Pulmonary artery endothelial cell (primary cell): ENCODE data around the gene ABTB2. TPM values are rescaled to one million over a fixed set of nuclear protein-coding genes. Genes with fewer than 3 reads are reported as not detected.

Source experiments
- DNase-seq: peaks from one replicate; pipeline ENCODE4 v3.0.0-alpha.2; 2011; ENCODE audit warnings: low read depth, low spot score
- total RNA-seq: library from RNA; depleted of rRNA; stranded (reverse); fragments of >200 nt; gene quantifications from 2 replicates; pipeline ENCODE4 v1.2.3, GENCODE V29; 2014

The ABTB2 gene
- total RNA-seq, 1 donor from 2014 or later = 0.07 TPM

- DNase-seq = no peak
Observed at GRCh38 chr11:34114471-34114870, 243.3 kb downstream of the ABTB2 start.

DNA sequence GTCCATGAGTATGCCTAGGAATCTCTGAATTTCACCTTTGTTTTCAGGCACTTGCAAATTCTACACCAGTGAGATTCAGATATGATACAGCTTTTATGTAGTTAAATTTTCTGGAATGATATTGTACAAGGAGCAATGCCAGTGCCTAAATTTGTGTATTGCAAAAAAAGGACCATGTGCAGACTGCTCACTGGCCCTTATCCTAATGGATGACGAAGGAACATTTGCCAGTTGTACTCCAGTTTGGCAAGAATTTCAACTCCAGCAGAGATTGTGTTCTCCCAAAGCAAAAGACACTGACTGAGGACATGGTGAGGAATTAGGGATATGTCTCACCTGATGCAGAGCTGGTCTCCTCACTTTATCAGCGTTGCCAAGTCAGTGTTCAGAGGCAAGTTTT, 243.8 kb downstream of the ABTB2 start:
- no peak for DNase-seq

DNA sequence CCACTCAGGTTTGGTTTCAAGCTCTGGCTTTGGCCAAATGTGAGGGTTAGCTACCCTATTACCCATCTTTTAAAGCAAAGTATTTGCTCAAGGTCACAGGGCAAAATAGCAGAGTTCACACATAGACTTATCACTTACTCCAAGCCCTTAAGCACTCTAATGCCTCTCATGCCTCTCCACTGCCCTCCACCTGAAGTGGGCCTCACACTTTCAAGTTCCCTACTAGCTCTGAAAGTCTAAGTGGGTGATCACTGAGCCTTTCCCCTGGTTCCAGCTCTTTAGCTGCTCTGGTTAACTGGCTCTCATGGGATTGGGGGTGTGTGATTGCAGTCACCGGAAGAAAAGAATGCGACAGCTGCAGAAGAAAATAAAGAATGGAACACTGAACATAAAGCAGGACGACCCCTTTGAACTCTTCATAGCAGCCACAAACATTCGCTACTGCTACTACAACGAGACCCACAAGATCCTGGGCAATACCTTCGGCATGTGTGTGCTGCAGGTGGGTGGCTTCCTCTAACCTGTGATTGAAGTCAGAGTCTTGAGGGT, 246.0 kb downstream of the ABTB2 start:
- DNase-seq = no peak

- no peak for DNase-seq
Observed at GRCh38 chr11:34105957-34106504, 251.8 kb downstream of the ABTB2 start.

- peak; percentile 97 for DNase-seq
Observed at GRCh38 chr11:34105079-34105956, 252.5 kb downstream of the ABTB2 start, which contains the start of gene NAT10. TSS of gene NAT10 (plus strand) at chr11:34105629. CDS start at chr11:34108226, 2,597 bp downstream.

DNA sequence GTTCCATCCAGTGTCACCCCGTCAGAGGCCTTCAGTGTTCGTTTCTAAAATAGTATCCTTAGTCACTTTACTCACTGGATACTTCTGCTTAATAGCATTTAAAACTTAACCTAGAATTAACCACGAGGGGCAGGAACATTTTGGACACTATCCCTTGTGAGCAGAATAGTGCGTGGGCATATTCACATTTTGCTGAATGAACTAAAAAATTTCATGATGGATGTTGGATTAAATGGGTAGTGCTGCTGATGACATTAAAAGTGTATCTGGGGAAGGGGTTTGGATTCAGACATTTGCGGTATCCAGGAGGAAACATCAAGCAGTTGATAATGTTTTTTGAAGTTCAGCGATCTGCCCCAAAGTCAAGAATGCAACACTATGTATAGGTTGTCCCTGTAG, 253.1 kb downstream of the ABTB2 start:
- DNase-seq = no peak

Other genes with a start within 250 kb of the ABTB2 start
- 45.9 and 58.4 TPM in 2 replicates for gene CAT, start 80.9 kb upstream of the ABTB2 start, total RNA-seq
- not detected in 2 replicates for gene ELF5, start 155.8 kb upstream of the ABTB2 start, total RNA-seq